HEK293T (cell line): ENCODE measurements around the gene GFI1B.
"Not testable (repeated sequence)": the region's sequence is repeated elsewhere in the genome, so short reads cannot be mapped to it uniquely, and the experiment has no call there.

Experiments used
- CTCF ChIA-PET: fragments of 350-600 bp; formaldehyde crosslinking; extraction: SDS; loops from one replicate; lab custom pipeline; 2021; ENCODE audit warnings: antibody characterized with exemption, inconsistent platforms; lab: Yijun Ruan, JAX
- POLR2A ChIA-PET: fragments of 350-600 bp; formaldehyde crosslinking; extraction: SDS; loops from one replicate; lab custom pipeline; 2020; ENCODE audit warnings: antibody characterized with exemption, inconsistent platforms; lab: Yijun Ruan, JAX
- DNase-seq: peaks from one replicate; pipeline ENCODE4 v3.0.0; 2012; ENCODE audit warnings: mixed read lengths; ENCODE audit errors: extremely low spot score
- ARNT ChIP-seq: fragments of 450-650 bp; IDR thresholded peaks from 2 replicates; pipeline ENCODE4 v1.6.1; 2017; ENCODE audit warnings: mild to moderate bottlenecking
- BHLHE40 ChIP-seq: fragments of 450-650 bp; IDR thresholded peaks from 2 replicates; pipeline ENCODE4 v1.6.1; 2016; ENCODE audit warnings: mild to moderate bottlenecking, moderate library complexity, borderline replicate concordance
- CTBP1 ChIP-seq: fragments of 450-650 bp; IDR thresholded peaks from 2 replicates; pipeline ENCODE4 v1.6.1; 2016; ENCODE audit warnings: borderline replicate concordance
- ELF4 ChIP-seq: fragments of 450-650 bp; IDR thresholded peaks from 2 replicates; pipeline ENCODE4 v1.6.1; 2017; ENCODE audit warnings: antibody characterized with exemption
- FOXA1 ChIP-seq: fragments of 450-650 bp; IDR thresholded peaks from 2 replicates; pipeline ENCODE4 v1.6.1; 2016; ENCODE audit warnings: mild to moderate bottlenecking
- FOXK2 ChIP-seq: fragments of 450-650 bp; IDR thresholded peaks from 2 replicates; pipeline ENCODE4 v1.6.1; 2016; ENCODE audit warnings: mild to moderate bottlenecking
- FOXM1 ChIP-seq: fragments of 450-650 bp; IDR thresholded peaks from 2 replicates; pipeline ENCODE4 v1.6.1; 2017; ENCODE audit warnings: mild to moderate bottlenecking, borderline replicate concordance
- HDGF ChIP-seq: fragments of 450-650 bp; IDR thresholded peaks from 2 replicates; pipeline ENCODE4 v1.6.1; 2017; ENCODE audit warnings: antibody characterized with exemption, borderline replicate concordance
- L3MBTL2 ChIP-seq: fragments of 450-650 bp; conservative IDR thresholded peaks from 2 replicates; pipeline ENCODE4 v1.6.1; 2016; ENCODE audit warnings: mild to moderate bottlenecking
- LEF1 ChIP-seq: fragments of 450-650 bp; IDR thresholded peaks from 2 replicates; pipeline ENCODE4 v1.6.1; 2017; ENCODE audit warnings: mild to moderate bottlenecking, borderline replicate concordance
- NFRKB ChIP-seq: fragments of 450-650 bp; IDR thresholded peaks from 2 replicates; pipeline ENCODE4 v1.6.1; 2016; ENCODE audit warnings: mild to moderate bottlenecking, moderate library complexity
- PKNOX1 ChIP-seq: fragments of 450-650 bp; IDR thresholded peaks from 2 replicates; pipeline ENCODE4 v1.6.1; 2016
- SP1 ChIP-seq: fragments of 450-650 bp; IDR thresholded peaks from 2 replicates; pipeline ENCODE4 v1.6.1; 2017
- SUZ12 ChIP-seq: fragments of 450-650 bp; IDR thresholded peaks from 2 replicates; pipeline ENCODE4 v1.6.1; 2016; ENCODE audit warnings: mild to moderate bottlenecking
- TARDBP ChIP-seq: fragments of 450-650 bp; IDR thresholded peaks from 2 replicates; pipeline ENCODE4 v1.6.1; 2016
- ZNF384 ChIP-seq: fragments of 450-650 bp; IDR thresholded peaks from 2 replicates; pipeline ENCODE4 v1.6.1; 2016

GFI1B gene

GRCh38 chr9:133031130-133031422, 52.6 kb downstream of the GFI1B start:
- TF ChIP-seq LEF1 = no peak
- TF ChIP-seq L3MBTL2 = 0 out of 2 replicates have a peak, but pooled peaks have one; percentile 3
- no peak for TF ChIP-seq FOXM1
- no peak for TF ChIP-seq FOXA1
- TF ChIP-seq BHLHE40 = no peak
- TF ChIP-seq HDGF = no peak
- TF ChIP-seq SUZ12 = no peak
- TF ChIP-seq PKNOX1 = no peak
- no peak for TF ChIP-seq FOXK2
- CTCF ChIA-PET = interaction anchor here (1.1 kb wide), 1 partner anchor 9 kb away, joined by 13 read pairs; no protein-coding TSS in a partner anchor
- no peak for DNase-seq
- POLR2A ChIA-PET = interaction anchor here (0.6 to 1.7 kb wide), 11 partner anchors 9 to 118 kb away, joined by 3 to 20 read pairs (median 4); no protein-coding TSS in a partner anchor

- POLR2A ChIA-PET = interaction anchor here (0.6 to 1.7 kb wide), 10 partner anchors 9 to 118 kb away, joined by 3 to 20 read pairs (median 4); no protein-coding TSS in a partner anchor
- no peak for TF ChIP-seq ARNT
- CTCF ChIA-PET = no interaction called here
- DNase-seq = no peak
These were observed 53.0 kb downstream of the GFI1B start for GRCh38 chr9:133031496-133031911.

GRCh38 chr9:133032171-133032570, 53.7 kb downstream of the GFI1B start:
- POLR2A ChIA-PET = interaction anchor here (1.5 kb wide), 1 partner anchor 117 kb away, joined by 6 read pairs; no protein-coding TSS in a partner anchor
- CTCF ChIA-PET = interaction anchor here (1.5 kb wide), 1 partner anchor 112 kb away, joined by 4 read pairs; no protein-coding TSS in a partner anchor
- DNase-seq = no peak
- no peak for TF ChIP-seq BHLHE40
- TF ChIP-seq ARNT = no peak
- TF ChIP-seq ZNF384 = no peak
- TF ChIP-seq FOXM1 = no peak
- TF ChIP-seq NFRKB = no peak
- no peak for TF ChIP-seq HDGF
- TF ChIP-seq CTBP1 = no peak
- TF ChIP-seq ELF4 = no peak
- TF ChIP-seq SUZ12 = no peak
- no peak for TF ChIP-seq LEF1
- no peak for TF ChIP-seq TARDBP
- no peak for TF ChIP-seq PKNOX1
- TF ChIP-seq SP1 = no peak

GRCh38 chr9:133035669-133036068, 57.2 kb downstream of the GFI1B start:
- ChIA-PET POLR2A (no interaction called here), CTCF (no interaction called here)
- TF ChIP-seq CTBP1 (no peak), SP1 (no peak), LEF1 (no peak), TARDBP (no peak), FOXA1 (no peak), BHLHE40 (no peak), HDGF (no peak), ELF4 (no peak), L3MBTL2 (no peak), PKNOX1 (no peak), FOXM1 (no peak), FOXK2 (no peak), ARNT (no peak), ZNF384 (no peak), NFRKB (no peak)
- DNase-seq = no peak

GRCh38 chr9:133037775-133038515, 59.5 kb downstream of the GFI1B start:
- TF ChIP-seq FOXA1 (no peak), FOXM1 (no peak), NFRKB (no peak), HDGF (no peak), TARDBP (no peak), SP1 (no peak), FOXK2 (no peak), BHLHE40 (no peak), ARNT (no peak), L3MBTL2 (no peak), CTBP1 (no peak), PKNOX1 (no peak)
- POLR2A ChIA-PET = no interaction called here
- DNase-seq = no peak
- CTCF ChIA-PET = no interaction called here

GRCh38 chr9:133040892-133041479, 62.5 kb downstream of the GFI1B start:
- POLR2A ChIA-PET = interaction anchor here (3.3 kb wide), 1 partner anchor 10 kb away, joined by 20 read pairs; the partner anchor contains the start of gene GTF3C5

More at GRCh38 chr9:133040892-133041479, 62.5 kb downstream of the GFI1B start:
- CTCF ChIA-PET = interaction anchor here (1.1 to 1.8 kb wide), 2 partner anchors 19 to 103 kb away, joined by 3 to 5 read pairs; no protein-coding TSS in a partner anchor
- not testable (repeated sequence) for DNase-seq
